Osteocyte (in vitro differentiated cells): ENCODE results near the gene HID1. TPM values are rescaled to one million over a fixed set of nuclear protein-coding genes. Genes with fewer than 3 reads are reported as not detected.

Experiments
- DNase-seq: peaks from one replicate; pipeline ENCODE4 v3.0.0; 2021; ENCODE audit warnings: mixed read lengths; ENCODE audit not compliant: unreplicated experiment; ENCODE audit errors: extremely low spot score
- H3K27ac Mint-ChIP-seq: one replicate; pipeline ENCODE4 v1.8.0; 2021; ENCODE audit warnings: mild to moderate bottlenecking, mixed read lengths; ENCODE audit not compliant: unreplicated experiment
- H3K27me3 Mint-ChIP-seq: one replicate; pipeline ENCODE4 v1.8.0; 2021; ENCODE audit warnings: mixed read lengths; ENCODE audit not compliant: unreplicated experiment
- H3K36me3 Mint-ChIP-seq: one replicate; pipeline ENCODE4 v1.8.0; 2021; ENCODE audit warnings: mixed read lengths; ENCODE audit not compliant: unreplicated experiment
- H3K4me1 Mint-ChIP-seq: one replicate; pipeline ENCODE4 v1.8.0; 2021; ENCODE audit warnings: mixed read lengths; ENCODE audit not compliant: unreplicated experiment
- H3K4me3 Mint-ChIP-seq: one replicate; pipeline ENCODE4 v1.8.0; 2021; ENCODE audit warnings: mild to moderate bottlenecking, moderate library complexity, mixed read lengths; ENCODE audit not compliant: unreplicated experiment
- H3K9me3 Mint-ChIP-seq: one replicate; pipeline ENCODE4 v1.8.0; 2021; ENCODE audit warnings: mixed read lengths; ENCODE audit not compliant: unreplicated experiment
- CTCF ChIP-seq: fragments of 200-600 bp; sonication (generic); IDR thresholded peaks from 2 replicates; pipeline ENCODE4 v1.5.0; 2021; ENCODE audit warnings: antibody characterized with exemption, mild to moderate bottlenecking, moderate library complexity
- total RNA-seq: library from RNA; stranded (reverse); gene quantifications from 2 replicates; pipeline ENCODE4 v1.2.1, GENCODE V29; 2021

Gene HID1
- total RNA-seq, 1 donor from 2014 or later = 10.1 TPM

GRCh38 chr17:75012346-75013091 is 40.0 kb upstream of the HID1 start, which contains the start of gene MRPL58:
MRPL58 (plus strand) TSS chr17:75012670; CDS start chr17:75012687, 17 bp downstream.
- Mint-ChIP-seq H3K9me3 (no peaks in the 10 kb centered on the region), H3K36me3 (peaks cover 2% of the 10 kb centered on the region), H3K27ac (peak within 1 kb of the TSS; percentile 94), H3K4me3 (peak within 1 kb of the TSS; percentile 90), H3K27me3 (no peaks in the 10 kb centered on the region), H3K4me1 (peaks cover 25% of the 10 kb centered on the region)
- TF ChIP-seq CTCF = peak; percentile 74
- DNase-seq = peak; percentile 94

GRCh38 chr17:75012096-75012345 is 39.5 kb upstream of the HID1 start:
- peak overlapping the region; percentile 90 for H3K4me3 Mint-ChIP-seq
- DNase-seq = no peak
- H3K9me3 Mint-ChIP-seq = no peaks in the 10 kb centered on the region
- peaks cover 25% of the 10 kb centered on the region for H3K4me1 Mint-ChIP-seq
- H3K36me3 Mint-ChIP-seq = peaks cover 2% of the 10 kb centered on the region
- no peaks in the 10 kb centered on the region for H3K27me3 Mint-ChIP-seq
- TF ChIP-seq CTCF = no peak
- peak overlapping the region; percentile 94 for H3K27ac Mint-ChIP-seq

GRCh38 chr17:75011401-75012095 is 39.0 kb upstream of the HID1 start:
- H3K4me1 Mint-ChIP-seq = peaks cover 25% of the 10 kb centered on the region
- peak overlapping the region; percentile 90 for H3K4me3 Mint-ChIP-seq
- no peak for DNase-seq
- H3K36me3 Mint-ChIP-seq = peaks cover 2% of the 10 kb centered on the region
- H3K27me3 Mint-ChIP-seq = no peaks in the 10 kb centered on the region
- peak overlapping the region; percentile 94 for H3K27ac Mint-ChIP-seq
- no peaks in the 10 kb centered on the region for H3K9me3 Mint-ChIP-seq
- TF ChIP-seq CTCF = no peak

GRCh38 chr17:75010683-75011400 is 38.3 kb upstream of the HID1 start:
- Mint-ChIP-seq H3K36me3 (peaks cover 4% of the 10 kb centered on the region), H3K9me3 (no peaks in the 10 kb centered on the region), H3K4me1 (peaks cover 25% of the 10 kb centered on the region), H3K27me3 (no peaks in the 10 kb centered on the region), H3K27ac (peak overlapping the region; percentile 94), H3K4me3 (peak overlapping the region; percentile 14)
- no peak for DNase-seq
- no peak for TF ChIP-seq CTCF

GRCh38 chr17:75009139-75009724 is 36.7 kb upstream of the HID1 start:
- H3K27ac Mint-ChIP-seq = no peak overlapping the region
- H3K36me3 Mint-ChIP-seq = peaks cover 8% of the 10 kb centered on the region
- H3K9me3 Mint-ChIP-seq = no peaks in the 10 kb centered on the region
- TF ChIP-seq CTCF = no peak
- no peak for DNase-seq
- no peak overlapping the region for H3K4me3 Mint-ChIP-seq
- H3K4me1 Mint-ChIP-seq = peaks cover 25% of the 10 kb centered on the region
- no peaks in the 10 kb centered on the region for H3K27me3 Mint-ChIP-seq
